HEK293T (cell line): ENCODE data around the gene LYRM4.

Experiments
- CTCF ChIA-PET: fragments of 350-600 bp; formaldehyde crosslinking; extraction: SDS; loops from one replicate; lab custom pipeline; 2021; ENCODE audit warnings: antibody characterized with exemption, inconsistent platforms; lab: Yijun Ruan, JAX
- POLR2A ChIA-PET: fragments of 350-600 bp; formaldehyde crosslinking; extraction: SDS; loops from one replicate; lab custom pipeline; 2020; ENCODE audit warnings: antibody characterized with exemption, inconsistent platforms; lab: Yijun Ruan, JAX
- DNase-seq: peaks from one replicate; pipeline ENCODE4 v3.0.0; 2012; ENCODE audit warnings: mixed read lengths; ENCODE audit errors: extremely low spot score
- ARNT ChIP-seq: fragments of 450-650 bp; IDR thresholded peaks from 2 replicates; pipeline ENCODE4 v1.6.1; 2017; ENCODE audit warnings: mild to moderate bottlenecking
- BHLHE40 ChIP-seq: fragments of 450-650 bp; IDR thresholded peaks from 2 replicates; pipeline ENCODE4 v1.6.1; 2016; ENCODE audit warnings: mild to moderate bottlenecking, moderate library complexity, borderline replicate concordance
- CTBP1 ChIP-seq: fragments of 450-650 bp; IDR thresholded peaks from 2 replicates; pipeline ENCODE4 v1.6.1; 2016; ENCODE audit warnings: borderline replicate concordance
- ELF4 ChIP-seq: fragments of 450-650 bp; IDR thresholded peaks from 2 replicates; pipeline ENCODE4 v1.6.1; 2017; ENCODE audit warnings: antibody characterized with exemption
- FOXA1 ChIP-seq: fragments of 450-650 bp; IDR thresholded peaks from 2 replicates; pipeline ENCODE4 v1.6.1; 2016; ENCODE audit warnings: mild to moderate bottlenecking
- FOXK2 ChIP-seq: fragments of 450-650 bp; IDR thresholded peaks from 2 replicates; pipeline ENCODE4 v1.6.1; 2016; ENCODE audit warnings: mild to moderate bottlenecking
- FOXM1 ChIP-seq: fragments of 450-650 bp; IDR thresholded peaks from 2 replicates; pipeline ENCODE4 v1.6.1; 2017; ENCODE audit warnings: mild to moderate bottlenecking, borderline replicate concordance
- HDGF ChIP-seq: fragments of 450-650 bp; IDR thresholded peaks from 2 replicates; pipeline ENCODE4 v1.6.1; 2017; ENCODE audit warnings: antibody characterized with exemption, borderline replicate concordance
- L3MBTL2 ChIP-seq: fragments of 450-650 bp; conservative IDR thresholded peaks from 2 replicates; pipeline ENCODE4 v1.6.1; 2016; ENCODE audit warnings: mild to moderate bottlenecking
- LEF1 ChIP-seq: fragments of 450-650 bp; IDR thresholded peaks from 2 replicates; pipeline ENCODE4 v1.6.1; 2017; ENCODE audit warnings: mild to moderate bottlenecking, borderline replicate concordance
- NFRKB ChIP-seq: fragments of 450-650 bp; IDR thresholded peaks from 2 replicates; pipeline ENCODE4 v1.6.1; 2016; ENCODE audit warnings: mild to moderate bottlenecking, moderate library complexity
- PKNOX1 ChIP-seq: fragments of 450-650 bp; IDR thresholded peaks from 2 replicates; pipeline ENCODE4 v1.6.1; 2016
- SP1 ChIP-seq: fragments of 450-650 bp; IDR thresholded peaks from 2 replicates; pipeline ENCODE4 v1.6.1; 2017
- SUZ12 ChIP-seq: fragments of 450-650 bp; IDR thresholded peaks from 2 replicates; pipeline ENCODE4 v1.6.1; 2016; ENCODE audit warnings: mild to moderate bottlenecking
- TARDBP ChIP-seq: fragments of 450-650 bp; IDR thresholded peaks from 2 replicates; pipeline ENCODE4 v1.6.1; 2016
- ZNF384 ChIP-seq: fragments of 450-650 bp; IDR thresholded peaks from 2 replicates; pipeline ENCODE4 v1.6.1; 2016

LYRM4 gene

GRCh38 chr6:5202941-5203340 lies 57.8 kb downstream of the LYRM4 start:
- no peak for TF ChIP-seq PKNOX1
- TF ChIP-seq CTBP1 = no peak
- TF ChIP-seq L3MBTL2 = no peak
- TF ChIP-seq FOXK2 = no peak
- no peak for TF ChIP-seq HDGF
- no peak for TF ChIP-seq NFRKB
- no peak for TF ChIP-seq ARNT
- no peak for TF ChIP-seq ZNF384
- no peak for TF ChIP-seq SP1
- TF ChIP-seq TARDBP = no peak
- no peak for TF ChIP-seq ELF4
- no peak for TF ChIP-seq FOXA1
- ChIA-PET POLR2A (no interaction called here), CTCF (no interaction called here)
- no peak for DNase-seq

- ChIA-PET POLR2A (no interaction called here), CTCF (no interaction called here)
- no peak for TF ChIP-seq PKNOX1
- no peak for TF ChIP-seq CTBP1
- TF ChIP-seq HDGF = no peak
- TF ChIP-seq NFRKB = no peak
- TF ChIP-seq FOXA1 = no peak
- no peak for DNase-seq
These were observed 58.5 kb downstream of the LYRM4 start for GRCh38 chr6:5202206-5202605.

- POLR2A ChIA-PET = no interaction called here
- CTCF ChIA-PET = no interaction called here
- no peak for TF ChIP-seq ZNF384
- no peak for TF ChIP-seq FOXM1
- TF ChIP-seq L3MBTL2 = no peak
- DNase-seq = no peak
These were observed 59.5 kb downstream of the LYRM4 start for GRCh38 chr6:5201271-5201670.

GRCh38 chr6:5199702-5200101 lies 61.0 kb downstream of the LYRM4 start:
- CTCF ChIA-PET = no interaction called here
- no peak for DNase-seq
- TF ChIP-seq FOXA1 (no peak), CTBP1 (no peak), ZNF384 (no peak), ELF4 (no peak), FOXM1 (no peak), BHLHE40 (no peak)
- POLR2A ChIA-PET = no interaction called here

GRCh38 chr6:5199283-5199682 lies 61.5 kb downstream of the LYRM4 start:
- CTCF ChIA-PET = no interaction called here
- POLR2A ChIA-PET = no interaction called here

GRCh38 chr6:5197084-5197483 lies 63.7 kb downstream of the LYRM4 start:
- DNase-seq = no peak
- TF ChIP-seq FOXK2 (no peak), FOXA1 (no peak), PKNOX1 (no peak), BHLHE40 (no peak), ZNF384 (no peak), ARNT (no peak), TARDBP (no peak), L3MBTL2 (no peak), NFRKB (no peak)
- CTCF ChIA-PET = no interaction called here
- POLR2A ChIA-PET = no interaction called here

More at GRCh38 chr6:5199283-5199682, 61.5 kb downstream of the LYRM4 start:
- TF ChIP-seq LEF1 = no peak
- TF ChIP-seq FOXM1 = no peak
- no peak for TF ChIP-seq ELF4
- no peak for TF ChIP-seq NFRKB
- TF ChIP-seq SUZ12 = no peak
- no peak for TF ChIP-seq CTBP1
- TF ChIP-seq PKNOX1 = no peak
- no peak for TF ChIP-seq HDGF
- TF ChIP-seq FOXK2 = no peak
- no peak for TF ChIP-seq BHLHE40
- no peak for TF ChIP-seq FOXA1
- no peak for TF ChIP-seq TARDBP
- TF ChIP-seq L3MBTL2 = no peak
- no peak for TF ChIP-seq ZNF384
- TF ChIP-seq SP1 = no peak
- no peak for TF ChIP-seq ARNT
- no peak for DNase-seq
